HepG2 (cell line): ENCODE results near the gene TM9SF2. TPM values are rescaled to one million over a fixed set of nuclear protein-coding genes. Genes with fewer than 3 reads are reported as not detected.

Experiments used
- BRD4 ChIP-seq: sonication (generic); formaldehyde crosslinking; IDR thresholded peaks from 2 replicates; pipeline ENCODE4 v1.4.0; 2020; ENCODE audit warnings: missing genetic modification reagents
- CBX1 ChIP-seq: IDR thresholded peaks from one replicate; pipeline ENCODE4 v1.6.1; 2016; ENCODE audit warnings: antibody characterized with exemption, low read depth
- CEBPB ChIP-seq: IDR thresholded peaks from 2 replicates; pipeline ENCODE4 v1.6.1; 2011; ENCODE audit warnings: low read depth, low read length, improper control_type of control experiment, borderline replicate concordance
- CHD2 ChIP-seq: IDR thresholded peaks from 2 replicates; pipeline ENCODE4 v1.6.1; 2011; ENCODE audit warnings: low read depth, low read length, improper control_type of control experiment
- GLI4 ChIP-seq: sonication (generic); formaldehyde crosslinking; IDR thresholded peaks from 2 replicates; pipeline ENCODE4 v1.5.1; 2020; ENCODE audit warnings: missing genetic modification reagents, mild to moderate bottlenecking, moderate library complexity, borderline replicate concordance
- HDAC6 ChIP-seq: fragments of 200-600 bp; sonication (generic); IDR thresholded peaks from 2 replicates; pipeline ENCODE4 v1.7.0; 2017; ENCODE audit warnings: mild to moderate bottlenecking, antibody characterized with exemption, low read length, low read depth
- KLF13 ChIP-seq: sonication (generic); formaldehyde crosslinking; IDR thresholded peaks from 2 replicates; pipeline ENCODE4 v1.4.0; 2020; ENCODE audit warnings: mild to moderate bottlenecking, missing genetic modification reagents
- NR3C1 ChIP-seq: sonication (generic); formaldehyde crosslinking; IDR thresholded peaks from 2 replicates; pipeline ENCODE4 v1.4.0; 2020; ENCODE audit warnings: missing genetic modification reagents
- PHF21A ChIP-seq: sonication (generic); formaldehyde crosslinking; IDR thresholded peaks from 2 replicates; pipeline ENCODE4 v1.5.0; 2020; ENCODE audit warnings: mild to moderate bottlenecking, missing genetic modification reagents
- SRY ChIP-seq: sonication (generic); formaldehyde crosslinking; IDR thresholded peaks from 2 replicates; pipeline ENCODE4 v1.8.0; 2022; ENCODE audit warnings: mild to moderate bottlenecking, missing genetic modification reagents
- SSRP1 ChIP-seq: IDR thresholded peaks from 2 replicates; pipeline ENCODE4 v1.6.1; 2016; ENCODE audit warnings: control low read depth
- TAF15 ChIP-seq: fragments of 200-400 bp; formaldehyde crosslinking; IDR thresholded peaks from one replicate; pipeline ENCODE4 v1.6.1; 2018; ENCODE audit warnings: mild to moderate bottlenecking, low read depth, low read length; ENCODE audit not compliant: poor library complexity, severe bottlenecking
- U2AF2 ChIP-seq: fragments of 200-400 bp; formaldehyde crosslinking; IDR thresholded peaks from 2 replicates; pipeline ENCODE4 v1.6.1; 2017; ENCODE audit warnings: low read depth, mild to moderate bottlenecking, low read length
- XRCC5 ChIP-seq: fragments of 200-400 bp; formaldehyde crosslinking; optimal IDR thresholded peaks from 2 replicates; pipeline ENCODE3; 2017; ENCODE audit warnings: mild to moderate bottlenecking, low read length
- ZFP62 ChIP-seq: sonication (generic); formaldehyde crosslinking; IDR thresholded peaks from 2 replicates; pipeline ENCODE4 v1.4.0; 2020; ENCODE audit warnings: missing genetic modification reagents
- ZKSCAN1 ChIP-seq: fragments of 150-350 bp; IDR thresholded peaks from 2 replicates; pipeline ENCODE4 v1.6.1; 2014; ENCODE audit warnings: low read length
- ZNF20 ChIP-seq: sonication (generic); formaldehyde crosslinking; IDR thresholded peaks from 2 replicates; pipeline ENCODE4 v1.4.0; 2020; ENCODE audit warnings: mild to moderate bottlenecking, moderate library complexity, missing genetic modification reagents
- ZNF557 ChIP-seq: sonication (generic); formaldehyde crosslinking; IDR thresholded peaks from 2 replicates; pipeline ENCODE4 v1.4.0; 2020; ENCODE audit warnings: missing genetic modification reagents
- ZNF564 ChIP-seq: sonication (generic); formaldehyde crosslinking; IDR thresholded peaks from 2 replicates; pipeline ENCODE4 v1.8.1; 2023; ENCODE audit warnings: mild to moderate bottlenecking, missing genetic modification reagents
- ZNF607 ChIP-seq: sonication (generic); formaldehyde crosslinking; IDR thresholded peaks from 2 replicates; pipeline ENCODE4 v1.5.1; 2020; ENCODE audit warnings: missing genetic modification reagents, mild to moderate bottlenecking, borderline replicate concordance
- ZNF646 ChIP-seq: sonication (generic); formaldehyde crosslinking; IDR thresholded peaks from 2 replicates; pipeline ENCODE4 v1.9.0; 2021; ENCODE audit warnings: mild to moderate bottlenecking, missing genetic modification reagents
- ZSCAN22 ChIP-seq: sonication (generic); formaldehyde crosslinking; IDR thresholded peaks from 2 replicates; pipeline ENCODE4 v1.4.0; 2020; ENCODE audit warnings: mild to moderate bottlenecking, missing genetic modification reagents
- polyA plus RNA-seq, 8 experiments: library from polyadenylated mRNA; depleted of rRNA in 3 of 8; stranded (reverse) in 7 of 8; unstranded in 1 of 8; fragments of >200 nt; fragmentation: Illumina TruSeq in 4 of 8; extraction: Trizol in 4 of 8; gene quantifications; 2 replicates each; pipeline versions ENCODE4 v1.2.1 to v1.2.3, GENCODE V29; 2011 to 2016; ENCODE audit warnings: low read depth in 4 of 8, missing spikeins in 1 of 8, mixed read lengths in 1 of 8; ENCODE audit not compliant: insufficient read depth in 1 of 8
- total RNA-seq, 5 experiments: library from RNA; depleted of rRNA; stranded (reverse); fragments of >200 nt; fragmentation: Illumina TruSeq; extraction: Trizol; gene quantifications; 2 replicates each; pipeline ENCODE4 v1.2.3, GENCODE V29; 2016; ENCODE audit warnings: low read depth in 1 of 5
- TF ChIP-seq, protein P1 (sequence below): sonication (generic); formaldehyde crosslinking; IDR thresholded peaks from 2 replicates; pipeline ENCODE4 v1.5.1; 2020; ENCODE audit warnings: mild to moderate bottlenecking, missing genetic modification reagents

Gene TM9SF2
- total and polyA plus RNA-seq, 2 of the 13 experiments (the other 11 are each of a cell fraction or from before 2014, with no cell fraction given) = 94.1 to 123 TPM

- TF ChIP-seq CHD2 = no peak
- TF ChIP-seq ZNF564 (CRISPR knock-in tag) = peak; percentile 6; the same call in 1 of the 2 replicates
- no peak for TF ChIP-seq ZNF646 (CRISPR knock-in tag)
- TF ChIP-seq ZFP62 (CRISPR knock-in tag) = no peak
- TF ChIP-seq GLI4 (CRISPR knock-in tag) = 0 out of 2 replicates have a peak, but pooled peaks have one; percentile 30
- peak; percentile 11 for TF ChIP-seq XRCC5
- TF ChIP-seq TAF15 = no peak
- TF ChIP-seq, protein P1, sequence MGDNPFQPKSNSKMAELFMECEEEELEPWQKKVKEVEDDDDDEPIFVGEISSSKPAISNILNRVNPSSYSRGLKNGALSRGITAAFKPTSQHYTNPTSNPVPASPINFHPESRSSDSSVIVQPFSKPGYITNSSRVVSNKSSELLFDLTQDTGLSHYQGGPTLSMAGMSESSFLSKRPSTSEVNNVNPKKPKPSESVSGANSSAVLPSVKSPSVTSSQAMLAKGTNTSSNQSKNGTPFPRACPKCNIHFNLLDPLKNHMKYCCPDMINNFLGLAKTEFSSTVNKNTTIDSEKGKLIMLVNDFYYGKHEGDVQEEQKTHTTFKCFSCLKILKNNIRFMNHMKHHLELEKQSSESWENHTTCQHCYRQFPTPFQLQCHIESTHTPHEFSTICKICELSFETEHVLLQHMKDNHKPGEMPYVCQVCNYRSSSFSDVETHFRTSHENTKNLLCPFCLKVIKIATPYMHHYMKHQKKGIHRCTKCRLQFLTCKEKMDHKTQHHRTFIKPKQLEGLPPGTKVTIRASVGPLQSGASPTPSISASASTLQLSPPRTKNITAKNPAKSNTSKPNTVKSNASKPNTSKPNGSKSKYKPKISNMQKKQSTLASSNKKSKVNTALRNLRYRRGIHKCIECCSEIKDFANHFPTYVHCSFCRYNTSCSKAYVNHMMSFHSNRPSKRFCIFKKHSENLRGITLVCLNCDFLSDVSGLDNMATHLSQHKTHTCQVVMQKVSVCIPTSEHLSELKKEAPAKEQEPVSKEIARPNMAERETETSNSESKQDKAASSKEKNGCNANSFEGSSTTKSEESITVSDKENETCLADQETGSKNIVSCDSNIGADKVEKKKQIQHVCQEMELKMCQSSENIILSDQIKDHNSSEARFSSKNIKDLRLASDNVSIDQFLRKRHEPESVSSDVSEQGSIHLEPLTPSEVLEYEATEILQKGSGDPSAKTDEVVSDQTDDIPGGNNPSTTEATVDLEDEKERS (CRISPR knock-in tag) = no peak
- TF ChIP-seq ZKSCAN1 = no peak
- TF ChIP-seq U2AF2 = no peak
- TF ChIP-seq SRY (CRISPR knock-in tag) = peak; percentile 81; the same call in 1 of the 2 replicates
- TF ChIP-seq HDAC6 = no peak
- TF ChIP-seq ZNF557 (CRISPR knock-in tag) = no peak
- TF ChIP-seq CEBPB = no peak
- TF ChIP-seq CBX1 = peak; percentile 68
- TF ChIP-seq NR3C1 (CRISPR knock-in tag) = no peak
- no peak for TF ChIP-seq KLF13 (CRISPR knock-in tag)
- TF ChIP-seq PHF21A (CRISPR knock-in tag) = peak; percentile 25
- TF ChIP-seq ZNF20 = no peak
- no peak; the same call in 1 of the 2 replicates for TF ChIP-seq BRD4
- TF ChIP-seq ZSCAN22 (CRISPR knock-in tag) = no peak
- TF ChIP-seq SSRP1 (CRISPR knock-in tag) = no peak
- no peak; the same call in 1 of the 2 replicates for TF ChIP-seq ZNF607
These were observed 105.2 kb downstream of the TM9SF2 start, which contains the start of gene CLYBL (continued) for GRCh38 chr13:99606324-99607066.
